ENCODE measurements around the gene MRPS22.

GRCh38 chr3:139306078-139306477, 37.7 kb upstream of the MRPS22 start:
- TF ChIP-seq, protein P1, sequence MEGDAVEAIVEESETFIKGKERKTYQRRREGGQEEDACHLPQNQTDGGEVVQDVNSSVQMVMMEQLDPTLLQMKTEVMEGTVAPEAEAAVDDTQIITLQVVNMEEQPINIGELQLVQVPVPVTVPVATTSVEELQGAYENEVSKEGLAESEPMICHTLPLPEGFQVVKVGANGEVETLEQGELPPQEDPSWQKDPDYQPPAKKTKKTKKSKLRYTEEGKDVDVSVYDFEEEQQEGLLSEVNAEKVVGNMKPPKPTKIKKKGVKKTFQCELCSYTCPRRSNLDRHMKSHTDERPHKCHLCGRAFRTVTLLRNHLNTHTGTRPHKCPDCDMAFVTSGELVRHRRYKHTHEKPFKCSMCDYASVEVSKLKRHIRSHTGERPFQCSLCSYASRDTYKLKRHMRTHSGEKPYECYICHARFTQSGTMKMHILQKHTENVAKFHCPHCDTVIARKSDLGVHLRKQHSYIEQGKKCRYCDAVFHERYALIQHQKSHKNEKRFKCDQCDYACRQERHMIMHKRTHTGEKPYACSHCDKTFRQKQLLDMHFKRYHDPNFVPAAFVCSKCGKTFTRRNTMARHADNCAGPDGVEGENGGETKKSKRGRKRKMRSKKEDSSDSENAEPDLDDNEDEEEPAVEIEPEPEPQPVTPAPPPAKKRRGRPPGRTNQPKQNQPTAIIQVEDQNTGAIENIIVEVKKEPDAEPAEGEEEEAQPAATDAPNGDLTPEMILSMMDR (IDR thresholded peaks at IDR 0.05; ENCODE audit: borderline replicate concordance, extremely low read depth, low read length, poor library complexity, severe bottlenecking) = no peak
- TF ChIP-seq EZH2 (IDR thresholded peaks at IDR 0.05; ENCODE audit: borderline replicate concordance, low read depth, low read length, severe bottlenecking) = no peak

All from DND-41 (cell line).